NB4 (cell line): ENCODE measurements around the gene MYO16.

Experiments
- POLR2A ChIP-seq: IDR thresholded peaks from 2 replicates; pipeline ENCODE4 v1.6.1; 2011; ENCODE audit warnings: mild to moderate bottlenecking; ENCODE audit not compliant: insufficient read length; ENCODE audit errors: extremely low read depth
- TF ChIP-seq, protein P1 (sequence below): IDR thresholded peaks from one replicate; pipeline ENCODE4 v1.5.1; 2012; ENCODE audit warnings: low read depth, low read length

GRCh38 chr13:109123971-109124370 is 494.6 kb downstream of the MYO16 start:
- TF ChIP-seq POLR2A = no peak
- TF ChIP-seq, protein P1, sequence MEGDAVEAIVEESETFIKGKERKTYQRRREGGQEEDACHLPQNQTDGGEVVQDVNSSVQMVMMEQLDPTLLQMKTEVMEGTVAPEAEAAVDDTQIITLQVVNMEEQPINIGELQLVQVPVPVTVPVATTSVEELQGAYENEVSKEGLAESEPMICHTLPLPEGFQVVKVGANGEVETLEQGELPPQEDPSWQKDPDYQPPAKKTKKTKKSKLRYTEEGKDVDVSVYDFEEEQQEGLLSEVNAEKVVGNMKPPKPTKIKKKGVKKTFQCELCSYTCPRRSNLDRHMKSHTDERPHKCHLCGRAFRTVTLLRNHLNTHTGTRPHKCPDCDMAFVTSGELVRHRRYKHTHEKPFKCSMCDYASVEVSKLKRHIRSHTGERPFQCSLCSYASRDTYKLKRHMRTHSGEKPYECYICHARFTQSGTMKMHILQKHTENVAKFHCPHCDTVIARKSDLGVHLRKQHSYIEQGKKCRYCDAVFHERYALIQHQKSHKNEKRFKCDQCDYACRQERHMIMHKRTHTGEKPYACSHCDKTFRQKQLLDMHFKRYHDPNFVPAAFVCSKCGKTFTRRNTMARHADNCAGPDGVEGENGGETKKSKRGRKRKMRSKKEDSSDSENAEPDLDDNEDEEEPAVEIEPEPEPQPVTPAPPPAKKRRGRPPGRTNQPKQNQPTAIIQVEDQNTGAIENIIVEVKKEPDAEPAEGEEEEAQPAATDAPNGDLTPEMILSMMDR = peak; percentile 13
